Coronary artery (tissue), 2 donors: ENCODE measurements around the gene LEPROT.
A peak's percentile ranks its signal among the peaks of the same experiment; 100 is the strongest.
"Not testable (repeated sequence)": the region's sequence is repeated elsewhere in the genome, so short reads cannot be mapped to it uniquely, and the experiment has no call there.

Experiments
- DNase-seq: peaks from one replicate; pipeline ENCODE4 v3.0.0-alpha.2; 2017; ENCODE audit warnings: low spot score
- H3K27ac ChIP-seq, 2 donors: fragments of 200-600 bp; sonication (generic); one replicate each; pipeline ENCODE4 v1.5.1; 2016 to 2019
- H3K4me3 ChIP-seq: fragments of 200-600 bp; sonication (generic); 2 replicates; pipeline ENCODE4 v1.5.1; 2016; ENCODE audit warnings: mild to moderate bottlenecking, moderate library complexity
- CTCF ChIP-seq: fragments of 200-600 bp; sonication (generic); IDR thresholded peaks from one replicate; pipeline ENCODE4 v1.5.1; 2019; ENCODE audit warnings: antibody characterized with exemption

LEPROT gene

GRCh38 chr1:65420590-65421350 is at the start of gene LEPROT, which contains the start of gene LEPR:
TSS of gene LEPROT (plus strand) at chr1:65420668. CDS start at chr1:65420725, 57 bp downstream.
TSS of gene LEPR (plus strand) at chr1:65420668. CDS start at chr1:65565566, 144,898 bp downstream.
- H3K27ac ChIP-seq, result peak within 1 kb of the TSS; percentile 97 to 99
- TF ChIP-seq CTCF, result no peak
- peak within 1 kb of the TSS; percentile 95 for H3K4me3 ChIP-seq
- DNase-seq, result no peak

- no peak for DNase-seq
- Histone ChIP-seq H3K27ac (no peak overlapping the region), H3K4me3 (no peak overlapping the region)
- no peak for TF ChIP-seq CTCF
These were observed 48.9 kb upstream of the LEPROT start for GRCh38 chr1:65371544-65371943.

DNA sequence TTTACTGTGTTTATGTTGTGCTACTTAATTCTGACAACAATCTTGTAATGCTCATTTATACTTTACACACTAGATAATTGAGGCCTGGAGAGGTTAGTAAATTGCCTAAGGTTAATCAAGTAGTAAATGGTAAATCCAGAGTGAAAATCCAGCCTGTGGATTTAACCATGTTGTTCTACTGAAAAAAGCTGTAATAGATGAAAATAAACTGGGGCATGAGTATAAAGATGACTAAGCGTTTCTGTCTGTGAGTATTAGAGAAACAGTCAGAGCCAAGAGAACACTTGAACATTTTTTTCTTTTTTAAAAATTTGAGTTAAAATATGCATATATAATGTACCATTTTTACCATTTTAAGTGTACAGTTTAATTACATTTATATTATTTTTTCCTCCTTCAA is 47.9 kb upstream of the LEPROT start:
- Histone ChIP-seq H3K27ac (no peak overlapping the region), H3K4me3 (no peak overlapping the region)
- DNase-seq, result no peak
- no peak for TF ChIP-seq CTCF

DNA sequence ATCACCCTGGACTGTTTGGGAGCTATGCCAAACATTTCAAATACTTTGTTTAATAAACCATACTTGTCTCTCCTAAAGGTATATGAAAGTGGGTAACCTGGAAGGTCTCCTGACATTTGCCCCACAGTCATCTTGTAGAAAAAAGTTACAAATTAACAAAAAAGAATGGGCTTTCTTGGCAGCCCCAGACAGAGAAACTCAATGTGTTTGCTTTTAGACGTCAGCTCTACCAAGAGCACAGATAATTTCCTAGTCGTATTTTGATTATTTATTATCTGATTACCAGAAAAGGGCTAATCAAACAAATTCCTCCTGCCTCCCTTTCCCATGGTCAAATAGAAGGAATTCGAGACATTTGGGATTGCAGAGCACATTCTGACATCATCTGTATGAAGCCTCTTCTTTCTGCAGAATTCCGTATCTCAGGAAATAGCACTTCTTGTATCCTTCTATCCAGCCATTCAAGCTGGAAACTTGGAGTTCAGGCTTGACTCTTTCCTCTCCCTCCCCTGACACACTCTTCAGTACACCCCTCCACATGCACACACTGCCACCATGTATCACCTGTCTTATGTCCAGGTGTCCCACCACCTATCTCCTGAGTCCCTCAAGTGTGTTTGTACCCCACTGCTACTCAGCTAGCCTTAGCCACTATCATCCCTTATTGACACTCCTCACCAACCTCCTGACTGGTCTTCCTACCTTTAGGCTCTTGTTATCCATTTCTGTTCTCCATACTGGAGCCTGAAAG is 42.8 kb upstream of the LEPROT start:
- Histone ChIP-seq H3K4me3 (no peak overlapping the region), H3K27ac (no peak overlapping the region)
- DNase-seq, result no peak
- TF ChIP-seq CTCF, result no peak

DNA sequence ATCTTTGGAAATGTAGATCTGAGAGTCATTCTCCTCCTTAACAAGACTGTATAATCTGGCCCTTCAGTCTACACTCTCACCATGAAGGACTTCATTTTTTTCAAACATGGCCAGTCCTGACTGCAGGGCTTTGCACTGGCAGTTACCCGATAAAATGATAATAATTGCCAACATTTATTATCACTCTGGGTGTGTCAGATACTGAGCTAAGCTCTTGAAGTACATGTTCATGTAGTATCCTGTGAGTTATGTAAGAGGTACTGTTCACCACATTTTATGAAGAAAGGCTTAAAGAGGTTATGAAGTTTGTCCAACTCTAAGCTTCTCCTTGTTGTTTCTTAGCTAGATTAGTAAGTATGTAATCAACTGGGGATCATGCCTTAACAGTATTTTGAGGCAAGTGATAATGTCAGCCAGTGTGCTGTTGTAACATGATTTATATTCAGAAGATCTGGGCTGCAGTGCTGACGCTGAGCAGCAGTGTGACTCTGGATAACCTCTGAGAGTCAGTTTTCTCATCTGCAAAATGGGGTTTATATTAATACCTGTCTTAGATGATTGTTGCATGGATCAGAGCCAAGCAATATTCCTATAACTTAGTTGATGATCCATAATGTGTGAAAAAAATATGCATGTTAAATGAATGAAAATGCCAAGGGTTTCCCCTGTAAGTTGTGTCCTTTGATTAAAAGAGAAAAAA is 42.1 kb upstream of the LEPROT start:
- no peak for DNase-seq
- no peak for TF ChIP-seq CTCF
- Histone ChIP-seq H3K4me3 (no peak overlapping the region), H3K27ac (no peak overlapping the region)

DNA sequence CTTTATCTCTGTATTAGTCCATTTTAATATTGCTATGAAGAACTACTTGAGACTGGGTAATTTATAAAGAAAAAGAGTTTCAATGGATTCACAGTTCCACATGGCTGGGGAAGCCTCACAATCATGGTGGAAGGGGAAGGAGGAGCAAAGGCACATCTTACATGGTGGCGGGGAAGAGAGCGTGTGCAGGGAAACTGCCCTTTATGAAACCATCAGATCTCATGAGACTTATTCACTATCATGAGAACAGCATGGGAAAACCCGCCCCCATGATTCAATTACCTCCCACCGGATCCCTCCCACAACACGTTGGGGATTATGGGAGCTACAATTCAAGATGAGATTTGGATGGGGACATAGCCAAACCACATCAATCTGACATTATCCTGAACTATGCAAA is 36.0 kb upstream of the LEPROT start:
- DNase-seq, H3K27ac ChIP-seq, H3K4me3 ChIP-seq: not testable (repeated sequence)

- no peak for DNase-seq
- Histone ChIP-seq H3K27ac (no peak overlapping the region), H3K4me3 (no peak overlapping the region)
- TF ChIP-seq CTCF, result no peak
These were observed 34.0 kb upstream of the LEPROT start for GRCh38 chr1:65386439-65386838.
